GM21515 (cell line): ENCODE measurements around the gene LRMDA.

Experiments
- ATAC-seq: cut with Tn5 transposase; IDR thresholded peaks from one replicate; pipeline ENCODE4 v1.9.1; 2021; ENCODE audit not compliant: unreplicated experiment

Gene LRMDA

DNA sequence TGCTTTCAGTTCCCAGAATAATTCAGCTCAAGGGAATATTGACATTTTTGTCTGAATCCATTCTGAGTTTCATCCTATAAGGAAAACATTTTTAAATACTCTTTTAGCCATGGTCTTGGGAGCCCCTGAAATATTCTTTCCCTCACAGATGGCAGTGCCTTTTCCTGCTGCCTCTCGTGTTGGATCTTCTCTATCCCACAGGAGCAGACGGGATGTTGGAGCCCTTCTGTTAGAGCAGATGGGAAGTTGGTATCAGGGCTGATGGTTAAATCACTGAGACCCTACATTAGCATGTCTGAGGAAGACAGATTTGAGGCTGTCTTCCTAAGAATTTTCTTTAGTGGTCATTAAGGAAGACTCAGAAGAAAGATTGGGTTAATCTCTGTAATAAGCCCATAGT is 737.8 kb downstream of the LRMDA start:
- ATAC-seq = no peak

GRCh38 chr10:76172020-76172419 is 740.6 kb downstream of the LRMDA start:
- ATAC-seq = no peak

DNA sequence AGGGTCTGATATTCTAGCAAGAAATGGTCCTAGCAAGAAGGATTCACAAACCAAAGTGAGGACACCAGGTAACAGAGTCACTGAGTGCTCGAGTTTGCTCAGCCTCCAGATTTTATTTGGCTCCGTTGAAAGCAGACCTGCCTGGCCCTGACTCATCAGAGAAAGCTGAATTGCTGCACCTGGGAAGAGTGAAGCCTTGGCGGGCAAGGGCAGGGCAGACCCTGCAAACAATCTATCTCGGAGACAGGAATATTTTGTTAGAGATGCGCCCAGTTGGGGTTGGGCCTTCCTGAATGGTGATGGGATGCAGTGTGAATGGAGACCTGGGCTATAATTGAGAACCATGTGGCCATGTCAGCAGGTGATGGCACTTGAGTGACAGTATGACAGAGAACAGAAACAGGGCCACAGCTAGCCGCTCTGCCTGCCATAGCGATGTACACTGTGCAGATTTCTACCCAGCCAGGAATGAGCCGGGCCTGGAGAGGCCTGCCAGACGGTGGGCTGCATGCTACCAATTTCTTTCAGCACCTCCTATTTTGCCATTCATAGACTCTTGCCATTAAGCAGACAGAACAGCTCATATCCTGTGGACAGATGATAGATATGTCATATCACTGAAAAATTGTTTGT is 744.2 kb downstream of the LRMDA start:
- no peak for ATAC-seq

GRCh38 chr10:76176166-76176550 is 744.7 kb downstream of the LRMDA start:
- ATAC-seq = no peak

DNA sequence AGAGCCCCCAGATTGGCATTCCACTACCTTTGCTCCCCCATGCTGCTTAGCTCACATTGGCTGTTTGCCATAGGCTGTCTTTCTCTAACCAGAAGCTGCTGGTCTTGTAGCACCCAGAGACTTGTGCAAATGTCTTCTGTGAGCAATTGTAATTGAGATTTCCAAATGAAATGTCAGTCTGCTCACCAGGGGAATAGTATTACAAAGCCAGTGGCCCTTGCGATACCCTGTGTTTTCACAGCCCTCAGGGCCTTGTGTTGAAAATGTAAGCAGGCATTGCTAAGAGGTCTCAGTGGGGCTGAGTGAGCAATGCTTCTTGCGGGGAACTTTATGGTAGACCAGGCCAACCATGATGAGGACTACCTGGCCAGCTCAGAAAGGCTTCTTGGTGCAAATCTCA is 746.5 kb downstream of the LRMDA start:
- ATAC-seq = no peak

GRCh38 chr10:76178532-76179292 is 747.3 kb downstream of the LRMDA start:
- ATAC-seq = no peak

DNA sequence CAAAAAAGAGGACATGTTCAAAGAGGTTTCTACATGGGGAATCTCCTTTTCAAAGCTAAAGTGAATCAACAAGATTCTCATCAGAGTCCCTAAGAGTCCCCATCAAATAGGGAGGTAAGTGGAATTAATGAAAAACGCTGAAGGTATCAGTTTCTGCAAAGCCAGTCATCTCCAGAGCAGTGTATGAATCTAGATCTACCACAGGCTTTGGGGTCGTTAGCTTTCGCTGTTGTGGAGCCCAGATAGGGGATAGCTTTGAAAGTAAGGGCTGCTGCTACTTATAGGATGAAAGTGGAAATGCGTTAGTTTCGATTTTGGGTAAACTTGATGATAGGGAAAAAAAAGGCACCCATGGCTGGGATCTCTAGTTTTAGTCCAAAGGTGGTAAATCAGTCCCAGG is 748.4 kb downstream of the LRMDA start:
- ATAC-seq = no peak

DNA sequence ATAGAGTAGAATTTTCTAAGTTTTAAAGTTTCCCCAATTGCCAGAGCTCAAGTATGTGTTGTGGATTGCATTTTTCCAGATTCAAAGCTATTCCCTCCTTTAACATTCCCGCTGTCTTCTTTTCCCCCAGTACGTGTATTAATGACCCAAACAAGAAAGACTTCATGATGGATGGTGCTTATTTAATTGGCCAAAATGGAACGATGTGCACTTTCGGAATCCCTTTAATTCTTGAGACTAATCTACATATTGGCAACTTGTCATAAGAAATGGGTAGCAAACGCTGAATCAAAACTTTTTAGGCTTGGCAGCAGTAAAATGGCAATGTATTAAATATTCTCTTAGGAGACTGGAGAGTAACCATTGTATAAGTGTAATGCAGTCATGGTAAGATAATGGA is 753.2 kb downstream of the LRMDA start:
- no peak for ATAC-seq

- no peak for ATAC-seq
Measured at GRCh38 chr10:76185471-76186301, 754.3 kb downstream of the LRMDA start.

- ATAC-seq = no peak
Measured at GRCh38 chr10:76188216-76188615, 756.8 kb downstream of the LRMDA start.

DNA sequence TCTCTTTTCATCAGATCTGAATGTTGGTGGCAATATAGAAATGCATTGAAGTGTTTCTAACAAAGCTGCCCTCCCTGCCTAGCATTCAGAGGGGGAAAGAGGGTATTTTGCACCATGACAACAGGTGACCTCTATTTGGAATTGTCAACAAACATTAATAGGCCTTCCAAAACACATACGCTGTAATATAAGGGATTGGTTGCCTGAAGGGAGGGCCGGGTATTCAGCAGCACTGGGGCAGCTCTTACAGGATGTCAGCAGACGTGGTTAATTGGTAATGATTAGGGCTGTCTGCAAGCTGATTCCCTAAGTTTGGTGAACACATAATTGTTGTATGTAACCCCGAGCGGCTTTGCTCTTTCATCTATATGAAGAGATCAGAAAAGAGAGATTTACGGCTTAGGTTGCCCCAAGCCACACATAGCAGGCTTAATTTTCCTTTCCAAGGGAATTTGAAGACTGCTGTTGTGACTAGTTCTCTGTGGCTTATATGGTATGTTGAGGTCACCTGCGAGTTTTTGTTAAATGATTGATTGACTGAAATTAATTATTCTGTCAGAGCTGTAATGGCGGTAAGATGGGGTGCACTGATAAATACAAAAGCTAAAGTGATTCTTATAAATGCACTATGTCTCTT is 759.3 kb downstream of the LRMDA start:
- no peak for ATAC-seq

DNA sequence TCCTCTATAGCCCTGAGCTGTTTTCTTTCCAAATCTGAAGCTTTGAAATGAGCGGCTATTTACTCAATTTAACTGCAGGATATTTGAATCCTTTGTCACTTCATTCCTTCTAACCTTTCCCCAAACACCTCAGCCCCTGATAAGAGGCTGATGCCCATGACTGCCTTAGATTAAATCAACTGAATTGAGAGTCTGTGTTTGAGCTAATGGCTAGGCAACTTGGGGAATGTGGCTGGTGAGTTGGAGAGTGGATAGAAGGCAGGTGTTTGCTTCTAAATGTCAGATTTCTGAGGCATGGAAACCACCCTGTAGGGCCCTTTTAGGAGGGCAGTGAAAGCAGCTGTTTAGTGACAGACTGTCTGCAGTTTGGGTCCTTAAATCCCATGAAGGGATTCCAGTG is 759.9 kb downstream of the LRMDA start:
- no peak for ATAC-seq

DNA sequence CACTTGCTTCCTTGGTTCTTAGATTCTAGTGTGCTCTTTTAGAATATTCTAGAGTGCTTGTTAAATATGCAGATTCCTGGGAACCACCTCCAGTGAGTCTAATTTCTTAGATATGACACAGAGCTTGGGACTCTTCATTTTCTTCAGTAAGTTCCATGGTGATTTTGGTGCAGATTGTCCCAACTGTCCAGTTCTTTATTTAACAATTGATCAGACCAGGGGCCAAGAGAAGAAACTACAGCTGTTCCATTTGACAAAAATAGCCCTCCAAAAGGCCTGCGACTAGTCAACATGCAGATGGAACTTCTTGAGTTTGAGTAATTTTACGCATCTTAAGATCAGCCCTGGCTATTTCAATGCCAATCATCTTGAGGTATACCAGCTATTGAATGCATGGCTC is 760.7 kb downstream of the LRMDA start:
- ATAC-seq = no peak

- ATAC-seq = no peak
Measured at GRCh38 chr10:76192694-76193320, 761.4 kb downstream of the LRMDA start.

DNA sequence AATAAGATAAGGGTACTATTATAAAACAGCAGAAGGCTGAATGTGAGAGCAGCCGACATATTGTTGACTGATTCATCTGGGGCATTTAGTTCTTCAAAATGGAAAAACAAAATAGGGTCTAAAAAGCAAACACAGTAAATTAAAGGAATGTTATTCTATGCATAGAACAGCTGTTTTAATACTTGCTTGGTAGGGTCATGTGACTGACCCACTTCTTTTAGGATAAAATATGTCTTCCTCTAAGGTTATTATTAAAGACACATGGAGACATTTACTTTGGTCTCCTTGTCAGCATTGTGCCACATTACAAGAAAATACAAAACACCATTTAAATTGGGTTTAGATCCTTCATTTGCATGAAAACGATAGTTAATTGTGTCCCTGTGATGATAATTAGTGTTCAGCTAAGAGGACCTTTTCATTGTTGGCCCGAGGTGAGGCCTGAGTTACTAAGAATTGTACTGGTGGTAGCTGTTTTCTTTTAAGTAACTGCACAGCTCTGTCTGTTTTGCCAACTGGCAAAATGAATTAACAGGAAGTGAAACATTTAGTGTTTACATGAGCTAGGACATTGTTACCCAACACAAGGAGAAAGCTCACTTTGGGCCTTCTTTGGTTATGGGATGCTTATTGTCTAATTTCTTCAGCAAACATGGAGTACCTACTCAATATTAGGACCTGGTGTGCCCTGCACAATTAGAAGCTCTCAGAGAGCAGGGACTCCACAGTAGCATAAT is 764.4 kb downstream of the LRMDA start:
- no peak for ATAC-seq

GRCh38 chr10:76197293-76197692 is 765.9 kb downstream of the LRMDA start:
- no peak for ATAC-seq

DNA sequence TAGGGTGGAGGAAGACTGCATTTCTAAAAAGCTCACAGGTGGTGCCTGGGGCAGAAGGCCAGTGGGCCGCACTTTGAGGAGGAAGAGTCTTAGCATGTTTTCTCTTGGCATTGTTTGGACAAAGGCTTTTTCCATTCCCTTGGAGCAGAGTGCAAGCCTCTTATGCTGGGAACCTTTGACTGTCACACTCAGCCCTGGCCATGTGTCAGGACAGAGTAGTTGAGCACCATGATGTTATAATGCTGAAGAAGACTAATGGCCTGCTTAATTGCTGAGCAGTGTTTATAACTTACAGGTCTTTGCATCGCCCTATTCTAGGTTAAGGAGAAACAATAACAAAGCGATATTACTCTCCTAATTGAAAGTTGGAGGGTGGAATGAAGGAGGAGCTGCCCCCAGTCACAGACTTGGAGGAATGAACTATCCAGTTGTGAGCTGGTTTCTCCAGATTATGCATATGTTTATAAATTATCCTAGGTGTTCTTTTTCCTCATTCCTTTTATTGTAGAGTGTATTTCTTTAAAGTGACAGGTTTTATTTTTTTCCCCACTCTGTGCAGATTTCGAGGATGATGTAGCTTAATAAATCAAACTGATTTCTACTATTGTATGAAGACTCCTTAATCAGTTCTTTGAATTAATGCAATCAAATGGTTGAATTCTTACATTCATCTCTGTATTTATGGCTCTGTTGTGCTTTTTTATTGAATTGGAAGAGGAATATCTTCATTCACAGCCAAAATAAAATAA is 767.0 kb downstream of the LRMDA start:
- no peak for ATAC-seq

DNA sequence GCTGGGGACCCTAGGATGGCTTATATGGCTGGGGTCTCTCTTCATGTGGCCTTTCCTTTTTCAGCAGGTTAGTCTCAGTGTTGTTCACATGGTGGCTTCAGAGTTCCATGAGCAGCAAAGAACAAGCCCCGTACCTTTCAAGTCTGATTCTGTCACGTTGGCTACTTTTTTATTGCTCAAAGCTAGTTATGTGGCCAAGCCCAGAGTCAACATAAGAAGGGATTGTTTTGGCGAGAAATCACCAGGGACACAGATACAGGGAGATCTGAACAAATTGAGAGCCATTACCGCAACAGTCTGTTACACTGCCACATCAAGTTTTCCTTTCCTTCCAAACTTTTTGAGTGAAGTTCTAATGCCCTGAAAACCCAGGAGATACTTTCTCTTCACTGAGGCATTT is 770.5 kb downstream of the LRMDA start:
- ATAC-seq = no peak

GRCh38 chr10:76202777-76203176 is 771.4 kb downstream of the LRMDA start:
- ATAC-seq = no peak

DNA sequence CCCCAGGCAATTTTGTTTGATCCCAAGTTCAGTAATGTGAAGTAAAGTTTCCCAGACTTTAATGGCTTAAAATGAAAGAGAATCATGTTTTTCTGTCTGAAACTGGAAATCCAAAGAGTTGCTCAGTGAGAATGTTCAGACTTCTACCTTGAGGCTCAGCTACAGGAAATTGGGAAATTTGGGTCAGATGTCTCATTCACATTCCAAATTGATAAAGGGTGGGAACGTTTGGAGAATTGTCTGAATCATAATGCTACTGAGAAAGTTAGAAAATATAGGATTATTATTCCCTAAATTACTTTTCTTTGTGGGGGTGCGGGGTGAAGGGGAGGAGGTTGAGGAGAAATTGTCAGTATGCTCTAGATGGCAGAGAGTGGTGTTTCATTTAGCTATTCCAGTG is 773.9 kb downstream of the LRMDA start:
- no peak for ATAC-seq
